HCT116 (cell line): Measurements from ENCODE around the gene SH3BGRL3. TPM values are rescaled to one million over a fixed set of nuclear protein-coding genes. Genes with fewer than 3 reads are reported as not detected.

Experiments
- ATAC-seq: fragments of 200-7000 bp; cut with Tn5 transposase; 2 replicates; pipeline ENCODE4 v1.9.1; 2020; ENCODE audit warnings: mild to moderate bottlenecking, moderate library complexity
- BruUV-seq: library from RNA; stranded (reverse); fragments of 400-500 nt; replicated peaks from 2 replicates; lab custom pipeline; 2021; lab: Mats Ljungman, UMichigan
- CTCF ChIA-PET: fragments of 300-600 bp; sonication (Branson Sonifier 250); formaldehyde crosslinking; loops from one replicate; lab custom pipeline; 2021; ENCODE audit warnings: antibody characterized with exemption; lab: Charles Lee
- POLR2A ChIA-PET: fragments of 300-600, 350-600 bp; sonication (Branson Sonifier 250); formaldehyde crosslinking; loops from one replicate; lab custom pipeline; 2021; ENCODE audit warnings: antibody characterized with exemption; lab: Charles Lee
- RAD21 ChIA-PET, 2 experiments: fragments of 300-600 bp; sonication (Branson Sonifier 250); formaldehyde crosslinking; loops; one replicate each; lab custom pipeline; 2023; ENCODE audit warnings: low total read pairs in 2 of 2; ENCODE audit not compliant: uncharacterized antibody in 2 of 2, unreplicated experiment in 2 of 2, low non-redundant PET in 1 of 2; lab: Charles Lee
- DNase-seq: peaks from one replicate; pipeline ENCODE4 v3.0.0-alpha.2; 2010; ENCODE audit warnings: low read depth, low spot score
- H2AFZ ChIP-seq: fragments of 200-600 bp; shearing (Covaris generic), sonication (generic); 2 replicates; pipeline ENCODE4 v1.6.1; 2017; ENCODE audit warnings: low read depth, mixed run types, mixed read lengths, antibody characterized with exemption, low read length; ENCODE audit not compliant: poor library complexity, severe bottlenecking
- H3K27ac ChIP-seq: 2 replicates; pipeline ENCODE4 v1.5.1; 2012; ENCODE audit warnings: low read depth, low read length
- H3K27me3 ChIP-seq: fragments of 200-600 bp; sonication (generic); 2 replicates; pipeline ENCODE4 v1.6.1; 2016; ENCODE audit warnings: mixed run types, low read length, mixed read lengths; ENCODE audit not compliant: insufficient read depth
- H3K36me3 ChIP-seq, 2 experiments: fragments of 200-500 bp in 1 of 2; fragments of 200-600 bp in 1 of 2; sonication (Bioruptor generic) in 1 of 2; sonication (generic) in 1 of 2; 2 replicates each; pipeline versions ENCODE4 v1.5.1 to v1.6.1; 2014 to 2016; ENCODE audit warnings: low read length in 2 of 2, inconsistent platforms in 1 of 2, mixed read lengths in 1 of 2, mixed run types in 1 of 2; ENCODE audit not compliant: insufficient read depth in 2 of 2, control insufficient read depth in 1 of 2
- H3K4me1 ChIP-seq, 2 experiments: fragments of 200-600 bp in 1 of 2; sonication (generic) in 1 of 2; 2 replicates each; pipeline versions ENCODE4 v1.5.1 to v1.6.1; 2012 to 2017; ENCODE audit warnings: low read length in 2 of 2, inconsistent platforms in 1 of 2, mild to moderate bottlenecking in 1 of 2, mixed read lengths in 1 of 2, mixed run types in 1 of 2, moderate library complexity in 1 of 2; ENCODE audit not compliant: insufficient read depth in 2 of 2, control insufficient read depth in 1 of 2
- H3K4me2 ChIP-seq: fragments of 200-600 bp; sonication (generic); 2 replicates; pipeline ENCODE4 v1.6.1; 2017; ENCODE audit warnings: mixed run types, low read length, mixed read lengths
- H3K4me3 ChIP-seq, 2 experiments: fragments of 200-600 bp in 1 of 2; sonication (generic) in 1 of 2; replicated peaks in 1 of 2; 2 replicates each; pipeline ENCODE4 v1.5.1; 2011 to 2016; ENCODE audit warnings: low read length in 2 of 2, control low read depth in 1 of 2, low read depth in 1 of 2, mild to moderate bottlenecking in 1 of 2, mixed read lengths in 1 of 2, mixed run types in 1 of 2
- H3K79me2 ChIP-seq: fragments of 200-600 bp; sonication (generic); 2 replicates; pipeline ENCODE4 v1.6.1; 2017; ENCODE audit warnings: mild to moderate bottlenecking, mixed run types, low read length, moderate library complexity, mixed read lengths; ENCODE audit not compliant: insufficient read depth
- H3K9ac ChIP-seq: fragments of 200-600 bp; sonication (generic); 2 replicates; pipeline ENCODE4 v1.6.1; 2016; ENCODE audit warnings: low read length, mixed read lengths
- H3K9me2 ChIP-seq: fragments of 200-600 bp; sonication (generic), shearing (Covaris generic); 2 replicates; pipeline ENCODE4 v1.6.1; 2017; ENCODE audit warnings: mixed run types, mild to moderate bottlenecking, moderate library complexity; ENCODE audit not compliant: insufficient read depth
- H3K9me3 ChIP-seq, 2 experiments: fragments of 200-500 bp in 1 of 2; fragments of 200-600 bp in 1 of 2; sonication (Bioruptor generic) in 1 of 2; sonication (generic) in 1 of 2; 2 replicates each; pipeline ENCODE4 v1.6.1; 2014 to 2017; ENCODE audit warnings: low read length in 2 of 2, mixed read lengths in 2 of 2, inconsistent platforms in 1 of 2, low read depth in 1 of 2, mild to moderate bottlenecking in 1 of 2, mixed run types in 1 of 2, moderate library complexity in 1 of 2; ENCODE audit not compliant: control insufficient read depth in 1 of 2, insufficient read depth in 1 of 2
- H4K20me1 ChIP-seq: fragments of 200-600 bp; sonication (generic), shearing (Covaris generic); 2 replicates; pipeline ENCODE4 v1.6.1; 2017; ENCODE audit warnings: mixed run types, mild to moderate bottlenecking, moderate library complexity; ENCODE audit not compliant: insufficient read depth
- CEBPB ChIP-seq: IDR thresholded peaks from 2 replicates; pipeline ENCODE4 v1.6.1; 2012; ENCODE audit warnings: low read depth
- EGR1 ChIP-seq: IDR thresholded peaks from 2 replicates; pipeline ENCODE4 v1.6.1; 2012; ENCODE audit warnings: low read depth
- EZH2 ChIP-seq: fragments of 200-600 bp; sonication (generic); IDR thresholded peaks from 2 replicates; pipeline ENCODE4 v1.6.1; 2017; ENCODE audit warnings: antibody characterized with exemption, mixed run types
- EZH2phosphoT487 ChIP-seq: fragments of 200-600 bp; IDR thresholded peaks from 2 replicates; pipeline ENCODE4 v1.6.1; 2018; ENCODE audit warnings: antibody characterized with exemption, borderline replicate concordance
- JUND ChIP-seq: IDR thresholded peaks from 2 replicates; pipeline ENCODE4 v1.6.1; 2012
- POLR2A ChIP-seq: IDR thresholded peaks from 2 replicates; pipeline ENCODE4 v1.7.0; 2011; ENCODE audit warnings: borderline replicate concordance; ENCODE audit not compliant: insufficient read depth, insufficient read length; ENCODE audit errors: extremely low read depth
- SIN3A ChIP-seq: IDR thresholded peaks from 2 replicates; pipeline ENCODE4 v1.6.1; 2012; ENCODE audit warnings: low read depth
- SRF ChIP-seq: IDR thresholded peaks from 2 replicates; pipeline ENCODE4 v1.6.1; 2012; ENCODE audit warnings: low read depth
- TCF7L2 ChIP-seq: IDR thresholded peaks from 2 replicates; pipeline ENCODE4 v1.7.0; 2011; ENCODE audit warnings: borderline replicate concordance, inconsistent platforms; ENCODE audit not compliant: insufficient read depth, insufficient read length; ENCODE audit errors: extremely low read depth
- YY1 ChIP-seq: IDR thresholded peaks from 2 replicates; pipeline ENCODE4 v1.6.1; 2011; ENCODE audit warnings: low read length, low read depth, moderate library complexity, mild to moderate bottlenecking; ENCODE audit not compliant: insufficient replicate concordance; ENCODE audit errors: extremely low read depth
- ZNF274 ChIP-seq: fragments of 200-500 bp; sonication (Bioruptor generic); IDR thresholded peaks from 2 replicates; pipeline ENCODE4 v1.6.1; 2014; ENCODE audit warnings: mild to moderate bottlenecking, low read depth, low read length, inconsistent platforms
- intact Hi-C: fragments of 100-400 bp; cut with micrococcal nuclease; formaldehyde crosslinking; loops from 2 replicates; pipeline ENCODE4 v1.10.0; 2022
- total RNA-seq: library from RNA; stranded (reverse); gene quantifications from one replicate; pipeline ENCODE4 v1.2.1, GENCODE V29; 2021; ENCODE audit not compliant: unreplicated experiment
- TF ChIP-seq, protein P1 (sequence below): IDR thresholded peaks from 2 replicates; pipeline ENCODE4 v1.6.1; 2011; ENCODE audit warnings: mild to moderate bottlenecking, low read length, moderate library complexity; ENCODE audit not compliant: insufficient replicate concordance; ENCODE audit errors: extremely low read depth
- TF ChIP-seq, protein P2 (sequence below): IDR thresholded peaks from 2 replicates; pipeline ENCODE4 v1.6.1; 2012
- TF ChIP-seq, protein P3 (sequence below): IDR thresholded peaks from 2 replicates; pipeline ENCODE4 v1.6.1; 2012; ENCODE audit warnings: low read depth
- TF ChIP-seq, protein P4 (sequence below): IDR thresholded peaks from 2 replicates; pipeline ENCODE4 v1.6.1; 2012

The SH3BGRL3 gene
- total RNA-seq, 1 experiment from 2014 or later = 112 TPM

DNA sequence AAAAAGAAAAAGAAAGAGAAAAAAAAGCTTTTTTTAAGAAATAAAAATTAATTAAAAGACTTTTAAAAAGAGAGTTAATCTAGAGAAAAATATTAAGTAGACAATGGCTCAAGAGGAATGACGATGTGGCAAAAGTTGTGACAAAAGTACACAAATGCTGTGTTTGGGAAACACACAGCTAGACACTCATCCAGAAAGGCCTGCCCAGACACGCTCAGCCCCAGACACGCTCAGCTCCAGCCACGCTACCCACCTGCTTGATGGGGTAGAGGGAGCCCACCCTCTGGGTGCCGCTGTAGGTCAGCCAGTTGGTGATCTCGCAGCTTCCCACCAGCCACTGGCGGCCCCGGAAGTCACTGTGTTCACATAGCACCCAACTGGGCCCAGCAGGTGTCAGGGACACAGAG, 48.1 kb downstream of the SH3BGRL3 start:
- no peaks in the 10 kb centered on the region for H3K9me3 ChIP-seq
- no peaks in the 10 kb centered on the region for H4K20me1 ChIP-seq
- H3K4me3 ChIP-seq = no peak overlapping the region
- H3K36me3 ChIP-seq = peaks cover 0 to 11% of the 10 kb centered on the region in 2 experiments; a peak in 2 of 4 replicates
- ATAC-seq = no peak
- RAD21 ChIA-PET = no interaction called here
- TF ChIP-seq POLR2A (no peak), EZH2phosphoT487 (no peak), YY1 (no peak), CEBPB (no peak), SRF (no peak), JUND (no peak), ZNF274 (no peak), EZH2 (no peak), SIN3A (no peak), EGR1 (no peak), TCF7L2 (no peak)
- TF ChIP-seq, protein P1, sequence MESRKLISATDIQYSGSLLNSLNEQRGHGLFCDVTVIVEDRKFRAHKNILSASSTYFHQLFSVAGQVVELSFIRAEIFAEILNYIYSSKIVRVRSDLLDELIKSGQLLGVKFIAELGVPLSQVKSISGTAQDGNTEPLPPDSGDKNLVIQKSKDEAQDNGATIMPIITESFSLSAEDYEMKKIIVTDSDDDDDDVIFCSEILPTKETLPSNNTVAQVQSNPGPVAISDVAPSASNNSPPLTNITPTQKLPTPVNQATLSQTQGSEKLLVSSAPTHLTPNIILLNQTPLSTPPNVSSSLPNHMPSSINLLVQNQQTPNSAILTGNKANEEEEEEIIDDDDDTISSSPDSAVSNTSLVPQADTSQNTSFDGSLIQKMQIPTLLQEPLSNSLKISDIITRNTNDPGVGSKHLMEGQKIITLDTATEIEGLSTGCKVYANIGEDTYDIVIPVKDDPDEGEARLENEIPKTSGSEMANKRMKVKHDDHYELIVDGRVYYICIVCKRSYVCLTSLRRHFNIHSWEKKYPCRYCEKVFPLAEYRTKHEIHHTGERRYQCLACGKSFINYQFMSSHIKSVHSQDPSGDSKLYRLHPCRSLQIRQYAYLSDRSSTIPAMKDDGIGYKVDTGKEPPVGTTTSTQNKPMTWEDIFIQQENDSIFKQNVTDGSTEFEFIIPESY = no peak
- TF ChIP-seq, protein P2, sequence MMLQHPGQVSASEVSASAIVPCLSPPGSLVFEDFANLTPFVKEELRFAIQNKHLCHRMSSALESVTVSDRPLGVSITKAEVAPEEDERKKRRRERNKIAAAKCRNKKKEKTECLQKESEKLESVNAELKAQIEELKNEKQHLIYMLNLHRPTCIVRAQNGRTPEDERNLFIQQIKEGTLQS = no peak
- TF ChIP-seq, protein P3, sequence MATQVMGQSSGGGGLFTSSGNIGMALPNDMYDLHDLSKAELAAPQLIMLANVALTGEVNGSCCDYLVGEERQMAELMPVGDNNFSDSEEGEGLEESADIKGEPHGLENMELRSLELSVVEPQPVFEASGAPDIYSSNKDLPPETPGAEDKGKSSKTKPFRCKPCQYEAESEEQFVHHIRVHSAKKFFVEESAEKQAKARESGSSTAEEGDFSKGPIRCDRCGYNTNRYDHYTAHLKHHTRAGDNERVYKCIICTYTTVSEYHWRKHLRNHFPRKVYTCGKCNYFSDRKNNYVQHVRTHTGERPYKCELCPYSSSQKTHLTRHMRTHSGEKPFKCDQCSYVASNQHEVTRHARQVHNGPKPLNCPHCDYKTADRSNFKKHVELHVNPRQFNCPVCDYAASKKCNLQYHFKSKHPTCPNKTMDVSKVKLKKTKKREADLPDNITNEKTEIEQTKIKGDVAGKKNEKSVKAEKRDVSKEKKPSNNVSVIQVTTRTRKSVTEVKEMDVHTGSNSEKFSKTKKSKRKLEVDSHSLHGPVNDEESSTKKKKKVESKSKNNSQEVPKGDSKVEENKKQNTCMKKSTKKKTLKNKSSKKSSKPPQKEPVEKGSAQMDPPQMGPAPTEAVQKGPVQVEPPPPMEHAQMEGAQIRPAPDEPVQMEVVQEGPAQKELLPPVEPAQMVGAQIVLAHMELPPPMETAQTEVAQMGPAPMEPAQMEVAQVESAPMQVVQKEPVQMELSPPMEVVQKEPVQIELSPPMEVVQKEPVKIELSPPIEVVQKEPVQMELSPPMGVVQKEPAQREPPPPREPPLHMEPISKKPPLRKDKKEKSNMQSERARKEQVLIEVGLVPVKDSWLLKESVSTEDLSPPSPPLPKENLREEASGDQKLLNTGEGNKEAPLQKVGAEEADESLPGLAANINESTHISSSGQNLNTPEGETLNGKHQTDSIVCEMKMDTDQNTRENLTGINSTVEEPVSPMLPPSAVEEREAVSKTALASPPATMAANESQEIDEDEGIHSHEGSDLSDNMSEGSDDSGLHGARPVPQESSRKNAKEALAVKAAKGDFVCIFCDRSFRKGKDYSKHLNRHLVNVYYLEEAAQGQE = no peak
- TF ChIP-seq, protein P4, sequence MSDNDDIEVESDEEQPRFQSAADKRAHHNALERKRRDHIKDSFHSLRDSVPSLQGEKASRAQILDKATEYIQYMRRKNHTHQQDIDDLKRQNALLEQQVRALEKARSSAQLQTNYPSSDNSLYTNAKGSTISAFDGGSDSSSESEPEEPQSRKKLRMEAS = no peak
- TF ChIP-seq, all 23 proteins: peak for 0
- no peak overlapping the region for H3K27ac ChIP-seq
- BruUV-seq = no TSS peak
- ChIA-PET CTCF (no interaction called here), POLR2A (interaction anchor here (0.7 kb wide), 1 partner anchor 89 kb away, joined by 3 read pairs; no protein-coding TSS in a partner anchor)
- H3K4me1 ChIP-seq = peaks cover 0 to 5% of the 10 kb centered on the region in 2 experiments; a peak in 2 of 4 replicates
- H3K9me2 ChIP-seq = no peaks in the 10 kb centered on the region
- H3K27me3 ChIP-seq = no peaks in the 10 kb centered on the region
- DNase-seq = no peak
- H3K79me2 ChIP-seq = no peaks in the 10 kb centered on the region
- H2AFZ ChIP-seq = no peak overlapping the region
- no peak overlapping the region for H3K9ac ChIP-seq
- H3K4me2 ChIP-seq = no peak overlapping the region
- intact Hi-C loops = no loop called here
